GM12878 (cell line): ENCODE measurements around the gene C1QTNF1. TPM values are rescaled to one million over a fixed set of nuclear protein-coding genes. Genes with fewer than 3 reads are reported as not detected.

Experiments
- ATAC-seq: fragments of 200-7000 bp; cut with Tn5 transposase; 3 replicates; pipeline ENCODE4 v1.9.1; 2020; ENCODE audit warnings: mild to moderate bottlenecking, moderate library complexity
- BruUV-seq: library from RNA; stranded (reverse); fragments of 400-500 nt; replicated peaks from 2 replicates; lab custom pipeline; 2021; lab: Mats Ljungman, UMichigan
- CTCF ChIA-PET: fragments of 300-600 bp; sonication (Branson Sonifier 250); formaldehyde crosslinking; extraction: SDS; loops from one replicate; lab custom pipeline; 2021; ENCODE audit warnings: inconsistent platforms; lab: Yijun Ruan, JAX
- POLR2A ChIA-PET: fragments of 350-600 bp; formaldehyde crosslinking; extraction: SDS; loops from one replicate; lab custom pipeline; 2021; ENCODE audit warnings: inconsistent platforms; lab: Charles Lee
- RAD21 ChIA-PET: fragments of 300-600 bp; sonication (Branson Sonifier 250); formaldehyde crosslinking; loops from one replicate; lab custom pipeline; 2023; ENCODE audit warnings: antibody characterized with exemption; ENCODE audit not compliant: unreplicated experiment; lab: Charles Lee
- SMC1A ChIA-PET: fragments of 300-600 bp; sonication (Branson Sonifier 250); formaldehyde crosslinking; loops from one replicate; lab custom pipeline; 2023; ENCODE audit not compliant: unreplicated experiment, uncharacterized antibody; lab: Charles Lee
- DNase-seq: peaks from one replicate; pipeline ENCODE4 v3.0.0-alpha.2; 2011; ENCODE audit warnings: low read depth, low spot score
- FAIRE-seq: peaks from 3 replicates; lab custom pipeline; 2011; peaks lifted over from hg19 to GRCh38; lab: Jason Lieb, UNC
- H2AFZ ChIP-seq: 2 replicates; pipeline ENCODE4 v1.6.0; 2011; ENCODE audit warnings: low read depth, low read length, control low read depth; ENCODE audit not compliant: control insufficient read depth
- H3K27ac ChIP-seq: 2 replicates; pipeline ENCODE4 v1.5.1; 2011; ENCODE audit warnings: control low read depth; ENCODE audit not compliant: control insufficient read depth, insufficient read depth
- H3K27me3 ChIP-seq, 2 experiments: replicated peaks in 1 of 2; 2 replicates each; pipeline versions ENCODE4 v1.6.0 to v1.6.1; 2011; ENCODE audit warnings: low read length in 1 of 2; ENCODE audit not compliant: control insufficient read depth in 2 of 2, insufficient read depth in 2 of 2
- H3K36me3 ChIP-seq, 2 experiments: 2 replicates each; pipeline ENCODE4 v1.5.1; 2011; ENCODE audit warnings: low read length in 1 of 2; ENCODE audit not compliant: control insufficient read depth in 2 of 2, insufficient read depth in 2 of 2
- H3K4me1 ChIP-seq: 2 replicates; pipeline ENCODE4 v1.6.1; 2011; ENCODE audit warnings: mild to moderate bottlenecking, low read length, moderate library complexity, mixed read lengths; ENCODE audit not compliant: control insufficient read depth, insufficient read depth
- H3K4me2 ChIP-seq: 2 replicates; pipeline ENCODE4 v1.6.0; 2011; ENCODE audit warnings: control low read depth; ENCODE audit not compliant: control insufficient read depth, insufficient read depth
- H3K4me3 ChIP-seq: fragments of 200-600 bp; sonication (generic); 2 replicates; pipeline ENCODE4 v1.5.1; 2016
- H3K79me2 ChIP-seq: 2 replicates; pipeline ENCODE4 v1.6.0; 2011; ENCODE audit warnings: low read length; ENCODE audit not compliant: control insufficient read depth, insufficient read depth
- H3K9ac ChIP-seq: 2 replicates; pipeline ENCODE4 v1.8.0; 2011; ENCODE audit warnings: low read length, control low read depth, mixed read lengths; ENCODE audit not compliant: control insufficient read depth, insufficient read depth
- H3K9me3 ChIP-seq: replicated peaks from 3 replicates; pipeline ENCODE4 v1.5.1; 2011; ENCODE audit warnings: mild to moderate bottlenecking, low read length; ENCODE audit not compliant: control insufficient read depth, insufficient read depth
- H4K20me1 ChIP-seq: 2 replicates; pipeline ENCODE4 v1.6.0; 2011; ENCODE audit not compliant: control insufficient read depth, insufficient read depth
- FOS ChIP-seq: IDR thresholded peaks from 3 replicates; pipeline ENCODE4 v1.6.1; 2011; ENCODE audit warnings: borderline replicate concordance; ENCODE audit not compliant: insufficient read length; ENCODE audit errors: extremely low read depth
- GABPA ChIP-seq: IDR thresholded peaks from 2 replicates; pipeline ENCODE4 v1.6.1; 2014; ENCODE audit warnings: antibody characterized with exemption, low read depth, mild to moderate bottlenecking, inconsistent platforms
- IKZF2 ChIP-seq, 2 experiments: fragments of 450-650 bp; IDR thresholded peaks; 2 replicates each; pipeline ENCODE4 v1.6.1; 2017; ENCODE audit warnings: mild to moderate bottlenecking in 2 of 2, moderate library complexity in 2 of 2
- MTA3 ChIP-seq: IDR thresholded peaks from 2 replicates; pipeline ENCODE4 v1.6.1; 2012; ENCODE audit warnings: low read length, inconsistent platforms, borderline replicate concordance
- PAX8 ChIP-seq: fragments of 450-650 bp; IDR thresholded peaks from 2 replicates; pipeline ENCODE4 v1.6.1; 2017; ENCODE audit warnings: mild to moderate bottlenecking, moderate library complexity
- POLR2A ChIP-seq: IDR thresholded peaks from 2 replicates; pipeline ENCODE4 v1.6.1; 2011; ENCODE audit warnings: low read depth, mild to moderate bottlenecking, low read length
- TCF12 ChIP-seq: IDR thresholded peaks from 2 replicates; pipeline ENCODE4 v1.6.1; 2011; ENCODE audit warnings: low read depth, mild to moderate bottlenecking, low read length
- ZNF217 ChIP-seq: fragments of 450-650 bp; IDR thresholded peaks from 2 replicates; pipeline ENCODE4 v1.6.1; 2017; ENCODE audit warnings: antibody characterized with exemption, mild to moderate bottlenecking
- ZNF384 ChIP-seq: IDR thresholded peaks from 2 replicates; pipeline ENCODE4 v1.6.1; 2012; ENCODE audit warnings: low read depth, mild to moderate bottlenecking, low read length, improper control_type of control experiment, borderline replicate concordance
- ZNF622 ChIP-seq: fragments of 450-650 bp; IDR thresholded peaks from 2 replicates; pipeline ENCODE4 v1.6.1; 2017; ENCODE audit warnings: mild to moderate bottlenecking, inconsistent platforms
- WGBS: methylation state at CpG from one replicate; pipeline ENCODE4 v1.1.6; 2016; ENCODE audit warnings: low lambda C conversion rate; ENCODE audit not compliant: insufficient replicate concordance, insufficient coverage; ENCODE audit errors: missing lambda C conversion rate; 5-methylcytosine and 5-hydroxymethylcytosine counted together
- in situ Hi-C: fragments of 300-500 bp; cut with MboI; formaldehyde crosslinking; loops from 9 replicates; pipeline ENCODE4 v1.14.3; 2018; ENCODE audit warnings: mixed read lengths
- intact Hi-C: fragments of 100-400 bp; cut with micrococcal nuclease; formaldehyde crosslinking; loops from one replicate; pipeline ENCODE4 v1.14.2; 2022; ENCODE audit not compliant: unreplicated experiment
- polyA plus RNA-seq, 11 experiments: library from polyadenylated mRNA; depleted of rRNA in 4 of 11; unstranded in 6 of 11; stranded (reverse) in 5 of 11; fragments of >200 nt; fragmentation: Nextera tagmentation in 4 of 11; fragmentation: Illumina TruSeq in 1 of 11; extraction: Ambion mirVana in 4 of 11; extraction: Trizol in 1 of 11; gene quantifications; 1 replicate in 1 of 11; 2 replicates in 10 of 11; pipeline versions ENCODE4 v1.2.1 to v1.2.3, GENCODE V29; 2011 to 2016; ENCODE audit warnings: inconsistent platforms in 2 of 11, missing spikeins in 2 of 11, low read depth in 1 of 11
- total RNA-seq, 4 experiments: library from RNA; depleted of rRNA in 3 of 4; stranded (reverse); fragments of >200 nt in 3 of 4; fragmentation: Illumina TruSeq in 1 of 4; extraction: Trizol in 1 of 4; gene quantifications; 2 replicates each; pipeline versions ENCODE4 v1.2.1 to v1.2.3, GENCODE V29; 2013 to 2021
- TF ChIP-seq, protein P1 (sequence below): fragments of 450-650 bp; IDR thresholded peaks from 2 replicates; pipeline ENCODE4 v1.6.1; 2017; ENCODE audit warnings: mild to moderate bottlenecking, low read depth, inconsistent platforms; ENCODE audit not compliant: poor library complexity, severe bottlenecking
- TF ChIP-seq, protein P2 (sequence below): fragments of 450-650 bp; formaldehyde crosslinking; IDR thresholded peaks from 2 replicates; pipeline ENCODE4 v1.4.0; 2022; ENCODE audit warnings: mild to moderate bottlenecking, moderate library complexity
- TF ChIP-seq, protein P3 (sequence below): IDR thresholded peaks from 2 replicates; pipeline ENCODE4 v1.6.1; 2012; ENCODE audit warnings: low read depth, low read length, improper control_type of control experiment

The C1QTNF1 gene
- total and polyA plus RNA-seq, 10 of the 15 experiments (the other 5 are each of a cell fraction or from before 2014, with no cell fraction given), result 0.05 to 1.1 (median 0.15) TPM; not detected in 4

DNA sequence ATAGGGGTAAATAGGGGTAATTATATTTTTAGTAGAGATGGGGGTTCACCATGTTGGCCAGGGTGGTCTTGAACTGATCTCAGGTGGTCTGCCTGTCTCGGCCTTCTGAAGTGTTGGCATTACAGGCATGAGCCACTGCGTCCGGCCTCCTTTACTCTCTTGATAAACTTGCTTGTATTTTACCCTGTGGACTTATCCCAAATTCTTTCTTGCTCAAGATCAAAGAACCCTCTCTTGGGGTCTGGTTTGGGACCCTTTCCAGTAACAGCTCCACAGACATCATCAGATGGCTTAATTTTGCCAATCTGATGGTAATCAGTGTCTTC lies 5.6 kb upstream of the C1QTNF1 start:
- ChIA-PET CTCF (interaction anchor here (0.6 to 1.0 kb wide), 2 partner anchors 27 to 419 kb away, joined by 3 read pairs; no protein-coding TSS in a partner anchor), RAD21 (no interaction called here), POLR2A (interaction anchor here (0.6 kb wide), 2 partner anchors 9 to 24 kb away, joined by 4 to 8 read pairs; partner anchors contain the start of gene CANT1), SMC1A (no interaction called here)
- ATAC-seq (no peak), DNase-seq (no peak), FAIRE-seq (no peak)
- in situ Hi-C loops (no loop called here), intact Hi-C loops (no loop called here)
- no peaks in the 10 kb centered on the region for H3K36me3 ChIP-seq
- TF ChIP-seq ZNF384, result no peak
- TF ChIP-seq, protein P1, sequence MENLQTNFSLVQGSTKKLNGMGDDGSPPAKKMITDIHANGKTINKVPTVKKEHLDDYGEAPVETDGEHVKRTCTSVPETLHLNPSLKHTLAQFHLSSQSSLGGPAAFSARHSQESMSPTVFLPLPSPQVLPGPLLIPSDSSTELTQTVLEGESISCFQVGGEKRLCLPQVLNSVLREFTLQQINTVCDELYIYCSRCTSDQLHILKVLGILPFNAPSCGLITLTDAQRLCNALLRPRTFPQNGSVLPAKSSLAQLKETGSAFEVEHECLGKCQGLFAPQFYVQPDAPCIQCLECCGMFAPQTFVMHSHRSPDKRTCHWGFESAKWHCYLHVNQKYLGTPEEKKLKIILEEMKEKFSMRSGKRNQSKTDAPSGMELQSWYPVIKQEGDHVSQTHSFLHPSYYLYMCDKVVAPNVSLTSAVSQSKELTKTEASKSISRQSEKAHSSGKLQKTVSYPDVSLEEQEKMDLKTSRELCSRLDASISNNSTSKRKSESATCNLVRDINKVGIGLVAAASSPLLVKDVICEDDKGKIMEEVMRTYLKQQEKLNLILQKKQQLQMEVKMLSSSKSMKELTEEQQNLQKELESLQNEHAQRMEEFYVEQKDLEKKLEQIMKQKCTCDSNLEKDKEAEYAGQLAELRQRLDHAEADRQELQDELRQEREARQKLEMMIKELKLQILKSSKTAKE, result no peak
- TF ChIP-seq MTA3, result no peak
- TF ChIP-seq ZNF622, result no peak
- TF ChIP-seq, protein P2, sequence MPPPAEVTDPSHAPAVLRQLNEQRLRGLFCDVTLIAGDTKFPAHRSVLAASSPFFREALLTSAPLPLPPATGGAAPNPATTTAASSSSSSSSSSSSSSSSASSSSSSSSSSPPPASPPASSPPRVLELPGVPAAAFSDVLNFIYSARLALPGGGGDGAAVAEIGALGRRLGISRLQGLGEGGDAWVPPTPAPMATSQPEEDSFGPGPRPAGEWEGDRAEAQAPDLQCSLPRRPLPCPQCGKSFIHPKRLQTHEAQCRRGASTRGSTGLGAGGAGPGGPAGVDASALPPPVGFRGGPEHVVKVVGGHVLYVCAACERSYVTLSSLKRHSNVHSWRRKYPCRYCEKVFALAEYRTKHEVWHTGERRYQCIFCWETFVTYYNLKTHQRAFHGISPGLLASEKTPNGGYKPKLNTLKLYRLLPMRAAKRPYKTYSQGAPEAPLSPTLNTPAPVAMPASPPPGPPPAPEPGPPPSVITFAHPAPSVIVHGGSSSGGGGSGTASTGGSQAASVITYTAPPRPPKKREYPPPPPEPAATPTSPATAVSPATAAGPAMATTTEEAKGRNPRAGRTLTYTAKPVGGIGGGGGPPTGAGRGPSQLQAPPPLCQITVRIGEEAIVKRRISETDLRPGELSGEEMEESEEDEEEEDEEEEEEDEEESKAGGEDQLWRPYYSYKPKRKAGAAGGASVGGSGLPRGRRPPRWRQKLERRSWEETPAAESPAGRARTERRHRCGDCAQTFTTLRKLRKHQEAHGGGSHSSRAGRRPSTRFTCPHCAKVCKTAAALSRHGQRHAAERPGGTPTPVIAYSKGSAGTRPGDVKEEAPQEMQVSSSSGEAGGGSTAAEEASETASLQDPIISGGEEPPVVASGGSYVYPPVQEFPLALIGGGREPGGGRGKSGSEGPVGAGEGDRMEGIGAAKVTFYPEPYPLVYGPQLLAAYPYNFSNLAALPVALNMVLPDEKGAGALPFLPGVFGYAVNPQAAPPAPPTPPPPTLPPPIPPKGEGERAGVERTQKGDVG, result no peak
- TF ChIP-seq IKZF2 (IDR thresholded peaks at IDR 0.05), result no peak
- TF ChIP-seq FOS, result no peak
- TF ChIP-seq PAX8, result no peak
- no peak for TF ChIP-seq ZNF217
- TF ChIP-seq, protein P3, sequence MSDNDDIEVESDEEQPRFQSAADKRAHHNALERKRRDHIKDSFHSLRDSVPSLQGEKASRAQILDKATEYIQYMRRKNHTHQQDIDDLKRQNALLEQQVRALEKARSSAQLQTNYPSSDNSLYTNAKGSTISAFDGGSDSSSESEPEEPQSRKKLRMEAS, result no peak
- TF ChIP-seq POLR2A, result no peak
- no peak for TF ChIP-seq TCF12
- TF ChIP-seq GABPA, result no peak
- no peaks in the 10 kb centered on the region for H3K79me2 ChIP-seq
- H3K4me2 ChIP-seq, result no peak overlapping the region
- H3K9me3 ChIP-seq, result no peaks in the 10 kb centered on the region
- peaks cover 6 to 9% of the 10 kb centered on the region in 2 experiments; a peak in 3 of 4 replicates for H3K27me3 ChIP-seq
- no peak overlapping the region for H3K9ac ChIP-seq
- H3K4me1 ChIP-seq, result no peaks in the 10 kb centered on the region
- H3K4me3 ChIP-seq, result no peak overlapping the region
- H2AFZ ChIP-seq, result no peak overlapping the region
- 35% methylated on average over 3 of the region's 3 CpGs for WGBS
- H3K27ac ChIP-seq, result no peak overlapping the region
- H4K20me1 ChIP-seq, result no peaks in the 10 kb centered on the region
- no TSS peak for BruUV-seq
